ENCODE results near the gene ZNF628.

DNA sequence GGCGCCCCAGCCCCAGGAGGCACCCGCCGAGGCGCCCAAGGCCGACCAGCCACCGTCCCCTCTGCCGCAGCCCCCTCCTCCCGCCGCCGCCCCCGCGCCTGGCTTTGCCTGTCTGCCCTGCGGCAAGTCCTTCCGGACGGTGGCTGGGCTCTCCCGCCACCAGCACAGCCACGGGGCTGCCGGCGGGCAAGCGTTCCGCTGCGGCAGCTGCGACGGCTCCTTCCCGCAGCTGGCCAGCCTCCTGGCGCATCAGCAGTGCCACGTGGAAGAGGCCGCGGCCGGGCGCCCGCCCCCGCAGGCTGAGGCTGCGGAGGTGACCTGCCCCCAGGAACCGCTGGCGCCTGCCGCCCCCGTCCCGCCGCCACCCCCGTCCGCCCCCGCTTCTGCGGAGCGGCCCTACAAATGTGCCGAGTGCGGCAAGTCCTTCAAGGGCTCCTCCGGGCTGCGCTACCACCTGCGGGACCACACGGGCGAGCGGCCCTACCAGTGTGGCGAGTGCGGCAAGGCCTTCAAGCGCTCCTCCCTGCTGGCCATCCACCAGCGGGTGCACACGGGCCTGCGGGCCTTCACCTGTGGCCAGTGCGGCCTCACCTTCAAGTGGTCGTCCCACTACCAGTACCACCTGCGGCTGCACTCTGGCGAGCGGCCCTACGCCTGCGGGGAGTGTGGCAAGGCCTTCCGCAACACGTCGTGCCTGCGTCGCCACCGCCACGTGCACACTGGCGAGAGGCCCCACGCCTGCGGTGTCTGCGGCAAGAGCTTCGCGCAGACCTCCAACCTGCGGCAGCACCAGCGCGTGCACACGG, 5.9 kb downstream of the ZNF628 start:
- TF ChIP-seq CTCF (IDR thresholded peaks at IDR 0.05) (no peak), EP300 (IDR thresholded peaks at IDR 0.05) (no peak), POLR2AphosphoS5 (IDR thresholded peaks at IDR 0.05) (no peak), POLR2A (IDR thresholded peaks at IDR 0.05) (no peak)
